PC-3 (cell line): Measurements from ENCODE around the gene STARD7. TPM values are rescaled to one million over a fixed set of nuclear protein-coding genes. Genes with fewer than 3 reads are reported as not detected.

ENCODE experiments used
- ATAC-seq: fragments of 200-7000 bp; cut with Tn5 transposase; 2 replicates; pipeline ENCODE4 v1.9.1; 2020; ENCODE audit warnings: mild to moderate bottlenecking, moderate library complexity
- BruUV-seq: library from RNA; stranded (reverse); fragments of 400-500 nt; replicated peaks from 2 replicates; lab custom pipeline; 2021; lab: Mats Ljungman, UMichigan
- CTCF ChIA-PET: fragments of 300-600 bp; sonication (Branson Sonifier 250); formaldehyde crosslinking; loops from one replicate; lab custom pipeline; 2022; ENCODE audit warnings: antibody characterized with exemption; lab: Charles Lee
- POLR2A ChIA-PET: fragments of 300-600 bp; sonication (Branson Sonifier 250); formaldehyde crosslinking; loops from one replicate; lab custom pipeline; 2022; ENCODE audit warnings: antibody characterized with exemption; ENCODE audit not compliant: unreplicated experiment; lab: Charles Lee
- DNase-seq: peaks from one replicate; pipeline ENCODE4 v3.0.0-alpha.2; 2015
- H2AFZ ChIP-seq: fragments of 300-600 bp; sonication (generic); 2 replicates; pipeline ENCODE4 v1.6.0; 2016; ENCODE audit warnings: antibody characterized with exemption, low read length
- H3F3A ChIP-seq: fragments of 300-600 bp; sonication (generic); one replicate; pipeline ENCODE4 v1.6.0; 2017; ENCODE audit warnings: antibody characterized with exemption, low read length, control low read depth, mild to moderate bottlenecking; ENCODE audit not compliant: unreplicated experiment
- H3K27ac ChIP-seq: fragments of 300-600 bp; sonication (generic); 2 replicates; pipeline ENCODE4 v1.5.1; 2016; ENCODE audit warnings: mild to moderate bottlenecking, low read length
- H3K27me3 ChIP-seq: fragments of 300-600 bp; sonication (generic); 2 replicates; pipeline ENCODE4 v1.6.1; 2016; ENCODE audit warnings: low read length, mixed read lengths
- H3K36me3 ChIP-seq: fragments of 300-600 bp; sonication (generic); 2 replicates; pipeline ENCODE4 v1.6.1; 2016; ENCODE audit warnings: low read depth, mixed run types, low read length, mixed read lengths
- H3K4me1 ChIP-seq: fragments of 300-600 bp; sonication (generic); 2 replicates; pipeline ENCODE4 v1.5.1; 2016; ENCODE audit warnings: low read length; ENCODE audit not compliant: insufficient read depth
- H3K4me2 ChIP-seq: fragments of 300-600 bp; sonication (generic); 2 replicates; pipeline ENCODE4 v1.6.0; 2016; ENCODE audit warnings: low read length
- H3K4me3 ChIP-seq: fragments of 300-600 bp; sonication (generic); 2 replicates; pipeline ENCODE4 v1.5.1; 2016; ENCODE audit warnings: mild to moderate bottlenecking, low read length, mixed read lengths
- H3K79me2 ChIP-seq: fragments of 300-600 bp; sonication (generic); 2 replicates; pipeline ENCODE4 v1.6.1; 2017; ENCODE audit warnings: low read length, mixed read lengths
- H3K9ac ChIP-seq: fragments of 300-600 bp; sonication (generic); 2 replicates; pipeline ENCODE4 v1.6.0; 2016; ENCODE audit warnings: mild to moderate bottlenecking, low read length
- H3K9me2 ChIP-seq: fragments of 300-600 bp; sonication (generic); replicated peaks from 2 replicates; pipeline ENCODE4 v1.6.1; 2016; ENCODE audit warnings: mixed run types, low read length, mixed read lengths
- H3K9me3 ChIP-seq: fragments of 300-600 bp; sonication (generic); 2 replicates; pipeline ENCODE4 v1.6.1; 2016; ENCODE audit warnings: low read length, mixed read lengths
- H4K20me1 ChIP-seq: fragments of 300-600 bp; sonication (generic); 2 replicates; pipeline ENCODE4 v1.6.1; 2016; ENCODE audit warnings: low read length, mixed read lengths
- CTCF ChIP-seq: fragments of 300-600 bp; sonication (generic); conservative IDR thresholded peaks from 2 replicates; pipeline ENCODE4 v1.5.1; 2017; ENCODE audit warnings: antibody characterized with exemption, low read depth, mild to moderate bottlenecking, low read length
- EZH2 ChIP-seq: fragments of 300-600 bp; sonication (generic); IDR thresholded peaks from one replicate; pipeline ENCODE4 v1.6.1; 2017; ENCODE audit warnings: antibody characterized with exemption, mild to moderate bottlenecking, low read length; ENCODE audit not compliant: unreplicated experiment
- EZH2phosphoT487 ChIP-seq: fragments of 300-600 bp; sonication (generic); IDR thresholded peaks from 2 replicates; pipeline ENCODE4 v1.6.1; 2018; ENCODE audit warnings: mild to moderate bottlenecking, antibody characterized with exemption, low read length, borderline replicate concordance
- intact Hi-C: fragments of 100-400 bp; cut with micrococcal nuclease; formaldehyde crosslinking; loops from 2 replicates; pipeline ENCODE4 v1.9.0; 2023
- total RNA-seq: library from RNA; depleted of rRNA; stranded (reverse); fragments of >200 nt; gene quantifications from 2 replicates; pipeline ENCODE4 v1.2.3, GENCODE V29; 2014

Gene STARD7
- total RNA-seq, 1 experiment from 2014 or later: 169 TPM

GRCh38 chr2:96140941-96141623, 67.5 kb downstream of the STARD7 start:
- Histone ChIP-seq H3K9me3 (no peaks in the 10 kb centered on the region), H3K27ac (no peak overlapping the region), H3K27me3 (no peaks in the 10 kb centered on the region), H3K4me1 (peaks cover 17% of the 10 kb centered on the region), H3K9me2 (no peaks in the 10 kb centered on the region), H2AFZ (no peak overlapping the region), H4K20me1 (no peaks in the 10 kb centered on the region), H3F3A (no peaks in the 10 kb centered on the region), H3K36me3 (no peaks in the 10 kb centered on the region), H3K4me2 (no peak overlapping the region), H3K79me2 (peaks cover 12% of the 10 kb centered on the region), H3K4me3 (no peak overlapping the region), H3K9ac (no peak overlapping the region)
- TF ChIP-seq CTCF (no peak), EZH2 (no peak), EZH2phosphoT487 (no peak)
- no peak for DNase-seq
- intact Hi-C loops: no loop called here
- ChIA-PET POLR2A (no interaction called here), CTCF (no interaction called here)
- ATAC-seq: no peak
- BruUV-seq: no TSS peak

- no peak overlapping the region for H3K27ac ChIP-seq
- ChIA-PET POLR2A (no interaction called here), CTCF (interaction anchor here (0.6 to 3.4 kb wide), 2 partner anchors 35 to 69 kb away, joined by 3 to 34 read pairs; partner anchors contain the start of gene STARD7)
- TF ChIP-seq EZH2phosphoT487: no peak
- no peak for TF ChIP-seq EZH2
- no peak for TF ChIP-seq CTCF
- H4K20me1 ChIP-seq: no peaks in the 10 kb centered on the region
- no peaks in the 10 kb centered on the region for H3K27me3 ChIP-seq
- BruUV-seq: no TSS peak
- no peaks in the 10 kb centered on the region for H3K9me2 ChIP-seq
- H3K4me3 ChIP-seq: no peak overlapping the region
- intact Hi-C loops: loop anchor here (2.0 kb wide), 1 partner anchor 126 kb away; the partner anchor contains the start of gene TMEM127
- H3K9me3 ChIP-seq: no peaks in the 10 kb centered on the region
- H3K4me2 ChIP-seq: peak overlapping the region; percentile 69; the same call in 1 of the 2 replicates
- no peaks in the 10 kb centered on the region for H3F3A ChIP-seq
- DNase-seq (no peak), ATAC-seq (no peak)
- H3K9ac ChIP-seq: no peak overlapping the region
- peak overlapping the region; percentile 46; the same call in 1 of the 2 replicates for H2AFZ ChIP-seq
- no peaks in the 10 kb centered on the region for H3K36me3 ChIP-seq
- peaks cover 7% of the 10 kb centered on the region; the same call in 1 of the 2 replicates for H3K79me2 ChIP-seq
- H3K4me1 ChIP-seq: peaks cover 11% of the 10 kb centered on the region
These were observed 69.4 kb downstream of the STARD7 start for GRCh38 chr2:96139181-96139758.
